Gastrocnemius medialis (tissue), 4 donors: ENCODE data around the gene ZNF77.
"Not testable (repeated sequence)": the region's sequence is repeated elsewhere in the genome, so short reads cannot be mapped to it uniquely, and the experiment has no call there.

Experiments
- CTCF ChIP-seq, 5 experiments: fragments of 450-650 bp in 3 of 5; fragments of 200-600 bp in 2 of 5; sonication (generic) in 2 of 5; IDR thresholded peaks in 4 of 5; conservative IDR thresholded peaks in 1 of 5; 1 replicate in 4 of 5; 2 replicates in 1 of 5; pipeline ENCODE4 v1.5.1; 2016 to 2019; ENCODE audit warnings: antibody characterized with exemption in 5 of 5, mild to moderate bottlenecking in 3 of 5, moderate library complexity in 3 of 5
- POLR2A ChIP-seq, 2 donors: fragments of 450-650 bp; IDR thresholded peaks; one replicate each; pipeline ENCODE4 v1.6.1; 2017; ENCODE audit warnings: antibody characterized with exemption in 2 of 2, mild to moderate bottlenecking in 2 of 2, moderate library complexity in 2 of 2

GRCh38 chr19:2992333-2992732, 47.6 kb upstream of the ZNF77 start:
- not testable (repeated sequence) for TF ChIP-seq CTCF (IDR thresholded peaks at IDR 0.05 in 4 of 5, conservative IDR thresholded peaks at IDR 0.05 in 1 of 5); POLR2A (IDR thresholded peaks at IDR 0.05)
